ENCODE measurements around the gene PIK3R1. TPM values are rescaled to one million over a fixed set of nuclear protein-coding genes. Genes with fewer than 3 reads are reported as not detected.

PIK3R1 gene
- total RNA-seq, 1 donor from 2014 or later = 80.4 TPM

DNA sequence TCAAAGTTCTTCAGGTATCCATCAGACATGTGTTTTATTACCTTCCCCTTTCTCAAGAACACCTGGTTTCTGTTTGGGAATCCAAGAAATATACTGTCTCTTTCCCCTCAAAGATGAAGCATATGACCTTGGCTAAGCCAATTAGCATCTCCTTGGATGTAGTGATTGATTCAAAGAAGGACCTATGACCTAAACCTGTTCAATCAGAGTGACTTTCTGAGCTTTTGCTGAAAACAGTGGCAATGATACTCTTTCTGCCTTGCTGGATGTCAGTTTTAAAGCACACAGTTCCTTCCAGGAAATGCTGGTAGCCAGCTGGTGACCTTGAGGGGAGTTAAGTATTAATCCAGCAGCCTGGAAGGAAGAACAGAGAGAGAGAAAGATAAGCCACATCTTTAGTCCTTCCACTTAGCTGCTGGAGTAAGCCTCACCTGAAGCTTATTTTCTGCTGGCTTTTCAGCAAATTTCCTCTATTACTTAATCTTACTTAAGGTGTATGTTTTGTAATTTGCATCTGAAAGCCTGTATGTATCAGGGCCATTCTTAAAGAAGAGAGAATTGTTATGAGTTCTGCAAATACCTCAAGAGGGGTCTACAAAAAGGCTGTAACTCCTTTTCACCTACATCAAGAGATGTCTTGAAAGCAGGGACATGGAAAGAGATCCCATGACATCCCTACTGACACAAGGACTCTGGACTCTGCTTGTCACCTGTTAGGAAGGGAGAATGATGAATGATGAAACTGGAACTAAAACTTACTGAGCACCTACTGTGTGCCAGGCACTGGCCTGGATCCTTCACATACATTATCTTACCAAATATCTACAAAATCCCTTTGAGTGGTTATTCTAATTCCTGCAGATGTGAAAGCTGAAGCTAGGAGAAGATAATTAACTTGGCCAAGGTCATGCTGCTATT lies 35.2 kb upstream of the PIK3R1 start:
- Mint-ChIP-seq H3K27me3 (ENCODE audit: low read depth) (no peaks in the 10 kb centered on the region), H3K9me3 (peaks cover 5% of the 10 kb centered on the region), H3K36me3 (no peaks in the 10 kb centered on the region), H3K4me1 (no peaks in the 10 kb centered on the region), H3K27ac (no peak overlapping the region), H3K4me3 (no peak overlapping the region)
- DNase-seq (ENCODE audit: low spot score in 2 of 2, unreplicated experiment in 2 of 2) = no peak
- TF ChIP-seq, protein P1, sequence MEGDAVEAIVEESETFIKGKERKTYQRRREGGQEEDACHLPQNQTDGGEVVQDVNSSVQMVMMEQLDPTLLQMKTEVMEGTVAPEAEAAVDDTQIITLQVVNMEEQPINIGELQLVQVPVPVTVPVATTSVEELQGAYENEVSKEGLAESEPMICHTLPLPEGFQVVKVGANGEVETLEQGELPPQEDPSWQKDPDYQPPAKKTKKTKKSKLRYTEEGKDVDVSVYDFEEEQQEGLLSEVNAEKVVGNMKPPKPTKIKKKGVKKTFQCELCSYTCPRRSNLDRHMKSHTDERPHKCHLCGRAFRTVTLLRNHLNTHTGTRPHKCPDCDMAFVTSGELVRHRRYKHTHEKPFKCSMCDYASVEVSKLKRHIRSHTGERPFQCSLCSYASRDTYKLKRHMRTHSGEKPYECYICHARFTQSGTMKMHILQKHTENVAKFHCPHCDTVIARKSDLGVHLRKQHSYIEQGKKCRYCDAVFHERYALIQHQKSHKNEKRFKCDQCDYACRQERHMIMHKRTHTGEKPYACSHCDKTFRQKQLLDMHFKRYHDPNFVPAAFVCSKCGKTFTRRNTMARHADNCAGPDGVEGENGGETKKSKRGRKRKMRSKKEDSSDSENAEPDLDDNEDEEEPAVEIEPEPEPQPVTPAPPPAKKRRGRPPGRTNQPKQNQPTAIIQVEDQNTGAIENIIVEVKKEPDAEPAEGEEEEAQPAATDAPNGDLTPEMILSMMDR (IDR thresholded peaks at IDR 0.05; ENCODE audit: unreplicated experiment) = no peak

DNA sequence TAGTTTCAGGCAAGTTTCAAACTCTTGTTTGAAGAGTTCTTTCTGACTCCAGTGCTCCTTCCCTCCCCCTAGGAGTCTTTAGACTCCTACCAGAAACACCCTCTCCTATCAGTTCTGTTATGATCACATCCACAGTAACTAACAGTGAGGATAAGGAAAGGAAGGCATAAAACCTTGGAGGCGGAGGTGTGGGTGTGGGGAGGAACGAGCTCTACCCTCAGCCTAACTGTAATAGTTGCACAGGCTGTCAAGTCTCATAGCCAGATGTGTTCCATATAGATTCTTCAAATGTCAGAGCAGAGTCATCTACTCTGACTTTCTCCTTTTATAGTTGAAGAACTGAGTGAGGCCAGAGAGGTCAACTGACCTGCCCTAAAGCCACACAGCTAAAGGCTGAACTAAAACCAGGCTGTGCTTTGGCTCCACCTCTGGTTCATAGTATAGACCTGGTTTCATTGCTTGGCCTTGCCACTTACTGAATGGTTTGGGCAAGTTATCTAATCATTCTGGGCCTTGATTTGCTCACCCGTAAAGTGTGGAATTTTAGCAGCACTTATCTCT lies 34.4 kb upstream of the PIK3R1 start:
- H3K27ac Mint-ChIP-seq = no peak overlapping the region
- no peaks in the 10 kb centered on the region for H3K36me3 Mint-ChIP-seq
- TF ChIP-seq, protein P1 (IDR thresholded peaks at IDR 0.05; ENCODE audit: unreplicated experiment) = no peak
- peaks cover 5% of the 10 kb centered on the region for H3K9me3 Mint-ChIP-seq
- H3K27me3 Mint-ChIP-seq (ENCODE audit: low read depth) = no peaks in the 10 kb centered on the region
- H3K4me3 Mint-ChIP-seq = no peak overlapping the region
- DNase-seq (ENCODE audit: low spot score in 2 of 2, unreplicated experiment in 2 of 2) = no peak
- no peaks in the 10 kb centered on the region for H3K4me1 Mint-ChIP-seq

DNA sequence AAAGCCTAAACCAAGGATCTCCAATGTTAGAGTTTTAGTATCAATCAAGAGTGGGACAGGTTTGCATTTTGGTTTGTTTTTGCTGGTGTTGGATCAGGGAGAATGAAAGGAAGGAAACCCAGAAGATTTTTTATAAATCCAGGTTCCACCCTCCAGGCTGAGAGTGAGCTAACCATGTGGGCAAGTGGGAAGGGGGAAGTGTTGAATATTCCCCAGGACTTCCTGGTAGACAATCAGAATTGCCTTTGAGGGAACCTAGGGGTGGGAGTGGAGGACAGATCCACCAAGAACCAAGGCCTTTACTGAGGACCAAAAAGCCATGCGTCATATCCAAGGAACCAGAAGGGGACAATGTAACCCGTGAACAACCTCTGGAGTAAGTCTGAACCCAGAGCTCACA lies 33.5 kb upstream of the PIK3R1 start:
- peaks cover under 1% of the 10 kb centered on the region for H3K27me3 Mint-ChIP-seq (ENCODE audit: low read depth)
- no peak overlapping the region for H3K27ac Mint-ChIP-seq
- peaks cover 5% of the 10 kb centered on the region for H3K9me3 Mint-ChIP-seq
- H3K4me1 Mint-ChIP-seq = peaks cover under 1% of the 10 kb centered on the region
- DNase-seq (ENCODE audit: low spot score in 2 of 2, unreplicated experiment in 2 of 2) = no peak
- no peaks in the 10 kb centered on the region for H3K36me3 Mint-ChIP-seq
- H3K4me3 Mint-ChIP-seq = no peak overlapping the region
- TF ChIP-seq, protein P1 (IDR thresholded peaks at IDR 0.05; ENCODE audit: unreplicated experiment) = no peak

DNA sequence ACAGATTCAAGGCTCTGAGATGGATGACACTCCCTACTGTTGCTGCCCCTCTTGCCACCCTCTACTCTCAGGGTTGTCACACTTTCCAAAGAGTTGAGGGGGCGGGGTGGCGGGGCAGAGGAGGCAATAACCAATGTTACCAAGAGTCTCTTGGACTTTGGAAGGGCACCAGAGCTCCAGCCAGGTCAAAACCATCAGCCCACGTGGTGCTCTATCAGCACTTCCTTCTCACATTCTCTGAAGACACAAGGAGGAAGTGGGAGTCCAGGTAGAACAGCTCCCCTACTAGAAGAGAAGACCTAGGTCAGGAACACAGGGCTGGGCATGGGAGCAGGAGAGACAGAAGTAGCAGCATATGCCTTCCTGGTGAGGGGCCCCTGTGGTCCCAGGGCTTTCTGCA lies 33.0 kb upstream of the PIK3R1 start:
- H3K9me3 Mint-ChIP-seq = peaks cover 2% of the 10 kb centered on the region
- no peak overlapping the region for H3K27ac Mint-ChIP-seq
- peaks cover 4% of the 10 kb centered on the region for H3K4me1 Mint-ChIP-seq
- no peaks in the 10 kb centered on the region for H3K36me3 Mint-ChIP-seq
- TF ChIP-seq, protein P1 (IDR thresholded peaks at IDR 0.05; ENCODE audit: unreplicated experiment) = no peak
- peaks cover 3% of the 10 kb centered on the region for H3K27me3 Mint-ChIP-seq (ENCODE audit: low read depth)
- no peak overlapping the region for H3K4me3 Mint-ChIP-seq
- DNase-seq (ENCODE audit: low spot score in 2 of 2, unreplicated experiment in 2 of 2) = no peak

DNA sequence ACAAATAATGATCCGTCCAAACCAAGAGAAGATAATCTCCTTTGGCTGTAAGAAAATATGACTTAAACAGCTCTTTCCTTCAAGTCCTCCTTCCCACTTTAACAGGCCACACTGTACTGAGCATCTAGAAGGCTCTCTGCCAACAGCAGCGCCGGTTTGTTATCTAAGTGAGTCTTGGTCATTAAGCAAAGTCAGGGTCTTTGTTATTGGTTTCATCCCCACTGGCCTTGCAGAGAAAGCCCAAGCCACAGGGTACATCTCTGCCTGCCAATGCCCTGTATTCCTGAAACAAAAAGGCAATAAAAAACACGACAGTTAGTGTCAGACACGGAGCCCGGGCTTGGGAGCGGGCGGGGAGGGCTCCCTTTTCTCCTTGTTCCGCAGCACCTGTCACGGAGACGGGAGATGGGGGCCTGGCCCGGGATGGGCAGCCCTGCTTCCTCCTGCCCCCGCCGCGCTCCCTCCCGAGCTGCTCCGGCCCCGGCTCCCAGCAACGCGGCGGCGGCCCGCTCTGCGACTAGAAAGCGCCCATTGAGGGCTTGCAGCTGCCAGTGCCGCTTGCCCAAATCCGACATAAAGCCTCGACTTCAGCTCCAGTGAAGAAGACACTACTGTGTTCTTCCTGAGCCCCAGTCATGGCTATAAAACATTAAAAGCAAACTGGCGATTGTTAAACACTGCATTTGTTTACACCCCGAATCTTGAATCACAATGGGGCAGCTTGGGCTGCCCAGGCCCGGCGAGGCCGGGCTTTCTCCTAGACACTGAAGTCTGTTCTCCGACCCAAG lies 28.1 kb upstream of the PIK3R1 start:
- Mint-ChIP-seq H3K36me3 (no peaks in the 10 kb centered on the region), H3K27ac (no peak overlapping the region), H3K27me3 (ENCODE audit: low read depth) (peaks cover 6% of the 10 kb centered on the region), H3K4me3 (peak overlapping the region; percentile 51), H3K4me1 (peaks cover 13% of the 10 kb centered on the region), H3K9me3 (no peaks in the 10 kb centered on the region)
- DNase-seq (ENCODE audit: low spot score in 2 of 2, unreplicated experiment in 2 of 2) = peak; percentile 20 to 49
- TF ChIP-seq, protein P1 (IDR thresholded peaks at IDR 0.05; ENCODE audit: unreplicated experiment) = no peak

All from mesothelial cell of epicardium (in vitro differentiated cells).